Measurements from ENCODE around the gene TRAPPC2L. TPM values are rescaled to one million over a fixed set of nuclear protein-coding genes. Genes with fewer than 3 reads are reported as not detected.

The TRAPPC2L gene
- total RNA-seq, 2 donors from 2014 or later, result 23.7 to 38.9 TPM

DNA sequence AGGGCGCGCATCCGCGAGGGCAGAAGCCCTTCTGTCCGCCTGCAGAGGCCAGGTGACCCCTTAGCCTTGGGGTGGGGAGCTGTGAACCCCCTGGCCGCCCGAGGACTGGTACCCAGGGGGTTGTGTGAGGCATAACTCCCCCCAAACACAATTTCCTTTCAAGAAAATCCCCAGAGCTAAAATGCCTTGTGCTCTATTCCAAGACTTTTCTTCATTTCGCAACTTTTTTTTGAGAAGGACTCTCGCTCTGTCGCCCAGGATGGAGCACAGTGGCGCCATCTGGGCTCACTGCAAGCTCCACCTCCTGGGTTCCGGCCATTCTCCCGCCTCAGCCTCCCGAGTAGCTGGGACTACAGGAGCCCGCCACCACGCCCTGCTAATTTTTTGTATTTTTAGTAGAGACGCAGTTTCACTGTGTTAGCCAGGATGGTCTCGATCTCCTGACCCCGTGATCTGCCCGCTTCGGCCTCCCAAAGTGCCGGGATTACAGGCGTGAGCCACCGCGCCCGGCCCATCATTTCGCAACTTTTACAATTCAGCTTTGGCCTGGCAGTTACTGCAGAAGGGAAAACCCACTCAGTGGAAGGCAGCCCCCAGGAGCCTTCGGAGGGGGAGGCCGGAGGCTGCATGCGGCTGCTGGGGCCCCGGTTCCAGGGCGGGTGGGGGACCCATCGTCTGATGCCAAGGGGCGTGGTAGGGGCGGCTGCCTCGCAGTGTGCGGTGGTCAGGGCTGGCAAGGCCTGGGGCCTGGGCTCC is 44.2 kb upstream of the TRAPPC2L start:
- no peak for DNase-seq (ENCODE audit: low spot score)
- Histone ChIP-seq H3K27me3 (replicated peaks; ENCODE audit: insufficient read depth) (no peaks in the 10 kb centered on the region), H3K4me1 (replicated peaks) (peaks cover 10% of the 10 kb centered on the region), H3K27ac (peak overlapping the region; percentile 83 to 84), H3K4me3 (peak overlapping the region; percentile 60 to 62), H3K9me3 (no peaks in the 10 kb centered on the region), H3K36me3 (no peaks in the 10 kb centered on the region)
- TF ChIP-seq POLR2AphosphoS5 (IDR thresholded peaks at IDR 0.05) (no peak), POLR2A (IDR thresholded peaks at IDR 0.05) (no peak)
- TF ChIP-seq, protein P1, sequence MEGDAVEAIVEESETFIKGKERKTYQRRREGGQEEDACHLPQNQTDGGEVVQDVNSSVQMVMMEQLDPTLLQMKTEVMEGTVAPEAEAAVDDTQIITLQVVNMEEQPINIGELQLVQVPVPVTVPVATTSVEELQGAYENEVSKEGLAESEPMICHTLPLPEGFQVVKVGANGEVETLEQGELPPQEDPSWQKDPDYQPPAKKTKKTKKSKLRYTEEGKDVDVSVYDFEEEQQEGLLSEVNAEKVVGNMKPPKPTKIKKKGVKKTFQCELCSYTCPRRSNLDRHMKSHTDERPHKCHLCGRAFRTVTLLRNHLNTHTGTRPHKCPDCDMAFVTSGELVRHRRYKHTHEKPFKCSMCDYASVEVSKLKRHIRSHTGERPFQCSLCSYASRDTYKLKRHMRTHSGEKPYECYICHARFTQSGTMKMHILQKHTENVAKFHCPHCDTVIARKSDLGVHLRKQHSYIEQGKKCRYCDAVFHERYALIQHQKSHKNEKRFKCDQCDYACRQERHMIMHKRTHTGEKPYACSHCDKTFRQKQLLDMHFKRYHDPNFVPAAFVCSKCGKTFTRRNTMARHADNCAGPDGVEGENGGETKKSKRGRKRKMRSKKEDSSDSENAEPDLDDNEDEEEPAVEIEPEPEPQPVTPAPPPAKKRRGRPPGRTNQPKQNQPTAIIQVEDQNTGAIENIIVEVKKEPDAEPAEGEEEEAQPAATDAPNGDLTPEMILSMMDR (IDR thresholded peaks at IDR 0.05), result no peak
- intact Hi-C loops (cut with DNase I), result loop anchor here (2.0 to 5.0 kb wide), 3 partner anchors 44 to 890 kb away; partner anchors contain the start of genes GALNS, SPATA2L, TRAPPC2L and ZNF778
- 48% methylated on average over 37 of the region's 37 CpGs for WGBS

GRCh38 chr16:88813269-88814143 is 43.4 kb upstream of the TRAPPC2L start:
- no peak for DNase-seq (ENCODE audit: low spot score)
- no peak for TF ChIP-seq POLR2A (IDR thresholded peaks at IDR 0.05)
- TF ChIP-seq, protein P1 (IDR thresholded peaks at IDR 0.05), result no peak
- no peak for TF ChIP-seq POLR2AphosphoS5 (IDR thresholded peaks at IDR 0.05)
- no peak overlapping the region for H3K4me3 ChIP-seq
- H3K27ac ChIP-seq, result peak overlapping the region; percentile 83 to 84
- peaks cover 10% of the 10 kb centered on the region for H3K4me1 ChIP-seq (replicated peaks)
- H3K9me3 ChIP-seq, result no peaks in the 10 kb centered on the region
- intact Hi-C loops (cut with DNase I), result loop anchor here (2.0 to 5.0 kb wide), 3 partner anchors 43 to 889 kb away; partner anchors contain the start of genes GALNS, SPATA2L, TRAPPC2L and ZNF778
- WGBS, result 61% methylated on average over 26 of the region's 26 CpGs
- H3K36me3 ChIP-seq, result no peaks in the 10 kb centered on the region
- H3K27me3 ChIP-seq (replicated peaks; ENCODE audit: insufficient read depth), result no peaks in the 10 kb centered on the region

DNA sequence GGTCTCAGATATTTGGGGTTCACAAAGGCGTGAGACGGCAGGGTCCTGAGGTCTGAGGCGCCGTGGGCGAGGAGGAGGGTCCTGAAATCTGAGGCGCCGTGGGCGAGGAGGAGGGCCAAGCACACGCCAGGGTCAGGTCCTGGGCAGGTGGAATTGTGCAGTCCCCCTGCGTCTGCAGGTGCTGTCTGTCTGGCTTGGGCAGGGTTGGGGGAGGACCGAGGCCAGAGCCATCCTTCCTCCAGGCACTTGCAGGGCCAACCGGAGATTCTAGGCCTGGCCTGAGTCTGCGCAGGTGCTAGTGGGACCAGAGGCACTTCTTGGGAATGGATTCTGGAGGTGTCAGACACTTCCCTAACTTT is 42.8 kb upstream of the TRAPPC2L start:
- WGBS, result 89% methylated on average over 13 of the region's 13 CpGs
- Histone ChIP-seq H3K4me1 (replicated peaks) (peaks cover 10% of the 10 kb centered on the region), H3K9me3 (no peaks in the 10 kb centered on the region), H3K4me3 (no peak overlapping the region), H3K27ac (no peak overlapping the region), H3K27me3 (replicated peaks; ENCODE audit: insufficient read depth) (no peaks in the 10 kb centered on the region), H3K36me3 (no peaks in the 10 kb centered on the region)
- intact Hi-C loops (cut with DNase I), result loop anchor here (5.0 kb wide), 2 partner anchors 403 to 888 kb away; partner anchors contain the start of genes SPATA2L and ZNF778
- TF ChIP-seq POLR2A (IDR thresholded peaks at IDR 0.05) (no peak), POLR2AphosphoS5 (IDR thresholded peaks at IDR 0.05) (no peak)
- TF ChIP-seq, protein P1 (IDR thresholded peaks at IDR 0.05), result no peak
- DNase-seq (ENCODE audit: low spot score), result no peak

DNA sequence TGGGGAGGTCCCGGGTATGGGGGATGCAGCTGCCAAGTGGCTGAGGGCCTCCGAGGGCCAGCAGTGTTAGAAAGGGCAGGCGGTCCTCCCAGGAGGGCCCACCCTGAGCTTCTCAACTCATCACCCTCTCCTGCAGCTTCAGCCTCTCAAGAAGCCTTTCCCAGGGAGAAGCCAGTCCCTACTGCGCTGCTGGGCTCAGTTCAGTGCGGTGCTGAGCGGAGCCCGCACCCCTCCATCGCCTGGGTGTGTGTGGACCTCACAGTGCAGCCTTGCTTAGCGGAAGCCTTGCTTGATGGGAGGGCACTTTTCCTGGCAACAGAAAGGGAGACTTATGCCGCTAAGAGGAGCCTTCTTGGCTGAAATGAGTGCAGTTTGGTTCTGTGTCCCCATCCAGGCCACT is 41.7 kb upstream of the TRAPPC2L start:
- Histone ChIP-seq H3K27me3 (replicated peaks; ENCODE audit: insufficient read depth) (no peaks in the 10 kb centered on the region), H3K36me3 (no peaks in the 10 kb centered on the region), H3K27ac (no peak overlapping the region), H3K4me1 (replicated peaks) (peaks cover 7% of the 10 kb centered on the region), H3K4me3 (no peak overlapping the region), H3K9me3 (no peaks in the 10 kb centered on the region)
- TF ChIP-seq, protein P1 (IDR thresholded peaks at IDR 0.05), result no peak
- no peak for TF ChIP-seq POLR2AphosphoS5 (IDR thresholded peaks at IDR 0.05)
- no peak for TF ChIP-seq POLR2A (IDR thresholded peaks at IDR 0.05)
- intact Hi-C loops (cut with DNase I), result no loop called here
- WGBS, result 89% methylated on average over 10 of the region's 10 CpGs
- no peak for DNase-seq (ENCODE audit: low spot score)
